Heart left ventricle (tissue), 16 donors: Measurements from ENCODE around the gene SMIM14. TPM values are rescaled to one million over a fixed set of nuclear protein-coding genes. Genes with fewer than 3 reads are reported as not detected.
"Not testable (repeated sequence)": the region's sequence is repeated elsewhere in the genome, so short reads cannot be mapped to it uniquely, and the experiment has no call there.

ENCODE experiments used
- ATAC-seq, 4 donors: fragments of 200-7000 bp; cut with Tn5 transposase; one replicate each; pipeline ENCODE4 v1.9.1; 2020 to 2022; ENCODE audit warnings: moderate library complexity in 4 of 4, mild to moderate bottlenecking in 3 of 4, moderate number of reproducible peaks in 1 of 4
- DNase-seq, 5 donors: peaks; one replicate each; pipeline ENCODE4 v3.0.0-alpha.2; 2020
- H3K27ac ChIP-seq, 12 donors: fragments of 200-600 bp; sonication (generic) in 4 of 12; one replicate each; pipeline versions ENCODE4 v1.5.0 to v1.8.0; 2016 to 2022; ENCODE audit warnings: mild to moderate bottlenecking in 2 of 12
- H3K27me3 ChIP-seq, 9 donors: fragments of 200-600 bp; sonication (generic) in 2 of 9; one replicate each; pipeline versions ENCODE4 v1.5.1 to v1.8.0; 2016 to 2022; ENCODE audit warnings: mild to moderate bottlenecking in 3 of 9
- H3K36me3 ChIP-seq, 9 donors: fragments of 200-600 bp; sonication (generic) in 2 of 9; one replicate each; pipeline versions ENCODE4 v1.5.0 to v1.8.0; 2018 to 2022; ENCODE audit warnings: mild to moderate bottlenecking in 2 of 9
- H3K4me1 ChIP-seq, 12 donors: fragments of 200-600 bp; sonication (generic) in 4 of 12; one replicate each; pipeline versions ENCODE4 v1.5.0 to v1.8.0; 2016 to 2022; ENCODE audit warnings: mild to moderate bottlenecking in 3 of 12
- H3K4me3 ChIP-seq, 12 donors: fragments of 200-600 bp; sonication (generic) in 4 of 12; one replicate each; pipeline versions ENCODE4 v1.5.0 to v1.8.0; 2017 to 2022; ENCODE audit warnings: mild to moderate bottlenecking in 9 of 12, moderate library complexity in 4 of 12
- H3K9me3 ChIP-seq, 12 donors: fragments of 200-600 bp; sonication (generic) in 4 of 12; one replicate each; pipeline versions ENCODE4 v1.5.0 to v1.8.0; 2016 to 2022; ENCODE audit warnings: mild to moderate bottlenecking in 1 of 12
- POLR2A ChIP-seq, 2 donors: fragments of 450-650 bp; IDR thresholded peaks; one replicate each; pipeline ENCODE4 v1.6.1; 2017; ENCODE audit warnings: antibody characterized with exemption in 2 of 2, mild to moderate bottlenecking in 2 of 2, moderate library complexity in 2 of 2
- WGBS, 4 donors: extraction: QIAGEN DNeasy Blood & Tissue Kit in 2 of 4; methylation state at CpG; one replicate each; pipeline versions ENCODE4 v1.1.5 to v1.1.7; 2013 to 2018; 5-methylcytosine and 5-hydroxymethylcytosine counted together
- intact Hi-C, 10 donors: fragments of 100-400 bp; cut with DNase I; formaldehyde crosslinking; loops; one replicate each; pipeline versions ENCODE4 v1.11.1 to v1.14.2; 2022
- polyA plus RNA-seq, 2 donors: library from polyadenylated mRNA; stranded (reverse); fragments of 200-250 nt; gene quantifications; one replicate each; pipeline ENCODE4 v1.2.3, GENCODE V29; 2013
- total RNA-seq, 9 donors: library from RNA; depleted of rRNA in 2 of 9; stranded (reverse); fragments of >200 nt in 2 of 9; fragmentation: NEBNext Ultra II Directional in 3 of 9; extraction: Animal tissue kit (Norgen Biotek cat#: 25700) in 3 of 9; gene quantifications; one replicate each; pipeline versions ENCODE4 v1.1.0 to v1.2.4, GENCODE V29; 2016 to 2023
- TF ChIP-seq, protein P1 (sequence below), 12 donors: fragments of 200-600 bp; sonication (generic) in 4 of 12; IDR thresholded peaks; one replicate each; pipeline versions ENCODE4 v1.5.0 to v1.8.0; 2018 to 2022; ENCODE audit warnings: antibody characterized with exemption in 12 of 12, mild to moderate bottlenecking in 5 of 12
- donor health status: ischemic (EF 13 %, LVEDD 7.1; RV severe dilation, severe dysfunction).
- donor health status: healthy with polysubstance abuse.
- donor health status: DM: no; HTN: yes; CAD: no.
- donor health status: DM: no; HTN: no; CAD: no.
- donor health status: ischemic (EF 25% LVEDD 6.9; RV normal size, moderate dysfunction).
- donor health status: ischemic (EF 25% LVEDD 5.7; RV mildly dilated, moderate dysfunction).
- donor health status: healthy.
- donor health status: DM: yes; HTN: yes; CAD: no.
- donor health status: ischemic (EF 35%, LVEDD 5.7; RV mildly dilated, moderate dysfunction).
- donor health status: nonischemic (EF 11% LVEDD 7.7; RV severe dilation, severe dysfunction).
- donor health status: DM: yes; HTN: yes; CAD: no.
- donor health status: PGD.
- donor health status: ischemic (EF 29% LVEDD 5.4; RV normal size, mild dysfunction).
- donor health status: nonischemic (EF 23%, LVEDD 6.1; RV moderate dilation, normal function).

The SMIM14 gene
- total and polyA plus RNA-seq, 11 donors: 3.0 to 24.8 (median 11.8) TPM

GRCh38 chr4:39542611-39543012 is 96.1 kb downstream of the SMIM14 start:
- intact Hi-C loops: no loop called here
- Histone ChIP-seq H3K27me3 (no peaks in the 10 kb centered on the region), H3K27ac (no peak overlapping the region), H3K4me1 (peaks cover 0 to 2% (median 0%) of the 10 kb centered on the region in 12 donors), H3K36me3 (peaks cover 0 to 9% (median 0%) of the 10 kb centered on the region in 9 donors), H3K4me3 (no peak overlapping the region), H3K9me3 (no peaks in the 10 kb centered on the region)
- ATAC-seq (no peak), DNase-seq (no peak)
- WGBS, 4 donors: 82 to 90% (median 84%) methylated on average over 4 of the region's 4 CpGs
- TF ChIP-seq POLR2A (IDR thresholded peaks at IDR 0.05): no peak
- TF ChIP-seq, protein P1, sequence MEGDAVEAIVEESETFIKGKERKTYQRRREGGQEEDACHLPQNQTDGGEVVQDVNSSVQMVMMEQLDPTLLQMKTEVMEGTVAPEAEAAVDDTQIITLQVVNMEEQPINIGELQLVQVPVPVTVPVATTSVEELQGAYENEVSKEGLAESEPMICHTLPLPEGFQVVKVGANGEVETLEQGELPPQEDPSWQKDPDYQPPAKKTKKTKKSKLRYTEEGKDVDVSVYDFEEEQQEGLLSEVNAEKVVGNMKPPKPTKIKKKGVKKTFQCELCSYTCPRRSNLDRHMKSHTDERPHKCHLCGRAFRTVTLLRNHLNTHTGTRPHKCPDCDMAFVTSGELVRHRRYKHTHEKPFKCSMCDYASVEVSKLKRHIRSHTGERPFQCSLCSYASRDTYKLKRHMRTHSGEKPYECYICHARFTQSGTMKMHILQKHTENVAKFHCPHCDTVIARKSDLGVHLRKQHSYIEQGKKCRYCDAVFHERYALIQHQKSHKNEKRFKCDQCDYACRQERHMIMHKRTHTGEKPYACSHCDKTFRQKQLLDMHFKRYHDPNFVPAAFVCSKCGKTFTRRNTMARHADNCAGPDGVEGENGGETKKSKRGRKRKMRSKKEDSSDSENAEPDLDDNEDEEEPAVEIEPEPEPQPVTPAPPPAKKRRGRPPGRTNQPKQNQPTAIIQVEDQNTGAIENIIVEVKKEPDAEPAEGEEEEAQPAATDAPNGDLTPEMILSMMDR (IDR thresholded peaks at IDR 0.05): no peak

- no peak for ATAC-seq
- 55 to 77% (median 64%) methylated on average over 7 of the region's 7 CpGs for WGBS, 4 donors
Measured at GRCh38 chr4:39541987-39542610, 96.6 kb downstream of the SMIM14 start.

DNA sequence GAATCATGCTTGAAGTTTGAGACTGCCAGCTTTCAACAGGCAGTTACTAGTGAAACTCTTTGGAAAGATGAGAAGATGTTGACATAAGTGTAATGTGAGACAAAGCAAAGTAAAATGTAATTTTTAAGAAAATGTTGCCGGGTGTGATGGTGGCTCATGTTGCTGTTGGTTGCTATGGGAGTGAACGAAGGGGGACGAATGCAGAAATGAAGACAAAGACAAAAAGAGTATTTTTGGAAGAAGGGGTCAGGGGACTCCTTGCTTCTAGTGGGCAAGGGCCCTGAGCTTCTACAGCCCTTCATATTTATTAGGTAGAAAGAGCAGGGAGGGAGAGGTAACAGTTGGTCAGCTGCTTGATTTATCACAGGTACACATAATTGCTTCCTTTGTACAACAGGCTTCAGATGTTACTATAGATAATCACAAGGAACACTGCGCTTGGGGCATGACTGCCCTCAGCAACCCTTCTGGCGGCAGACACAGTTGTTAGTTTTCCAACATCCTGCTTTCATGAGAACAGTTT is 99.5 kb downstream of the SMIM14 start:
- Histone ChIP-seq H3K27me3 (no peaks in the 10 kb centered on the region), H3K4me3 (no peak overlapping the region), H3K4me1 (no peaks in the 10 kb centered on the region), H3K36me3 (peaks cover 0 to 29% (median 16%) of the 10 kb centered on the region in 9 donors), H3K9me3 (no peaks in the 10 kb centered on the region), H3K27ac (no peak overlapping the region)
- DNase-seq (no peak), ATAC-seq (no peak)
- intact Hi-C loops: no loop called here
- no peak for TF ChIP-seq POLR2A (IDR thresholded peaks at IDR 0.05)
- TF ChIP-seq, protein P1 (IDR thresholded peaks at IDR 0.05): no peak
- 94 to 97% (median 96%) methylated on average over 5 of the region's 5 CpGs for WGBS, 4 donors

More at GRCh38 chr4:39541987-39542610, 96.6 kb downstream of the SMIM14 start:
- TF ChIP-seq POLR2A (IDR thresholded peaks at IDR 0.05): no peak
- TF ChIP-seq, protein P1 (IDR thresholded peaks at IDR 0.05): no peak
- no peaks in the 10 kb centered on the region for H3K9me3 ChIP-seq
- peaks cover 0 to 9% (median 0%) of the 10 kb centered on the region in 9 donors for H3K36me3 ChIP-seq
- DNase-seq: no peak
- H3K4me3 ChIP-seq: no peak overlapping the region
- no peak overlapping the region for H3K27ac ChIP-seq
- intact Hi-C loops: no loop called here
- H3K4me1 ChIP-seq: peaks cover 0 to 2% (median 0%) of the 10 kb centered on the region in 12 donors
- no peaks in the 10 kb centered on the region for H3K27me3 ChIP-seq

GRCh38 chr4:39533541-39533940 is 105.1 kb downstream of the SMIM14 start:
- intact Hi-C loops: no loop called here
- H3K27ac ChIP-seq: no peak overlapping the region
- peaks cover 0 to 6% (median 0%) of the 10 kb centered on the region in 12 donors for H3K9me3 ChIP-seq
- peaks cover 0 to 12% (median 6%) of the 10 kb centered on the region in 12 donors for H3K4me1 ChIP-seq
- 92 to 99% (median 98%) methylated on average over 5 of the region's 5 CpGs for WGBS, 4 donors
- DNase-seq (no peak), ATAC-seq (no peak)
- no peaks in the 10 kb centered on the region for H3K27me3 ChIP-seq
- TF ChIP-seq, protein P1 (IDR thresholded peaks at IDR 0.05): no peak
- TF ChIP-seq POLR2A (IDR thresholded peaks at IDR 0.05): no peak
- H3K4me3 ChIP-seq: no peak overlapping the region
- H3K36me3 ChIP-seq: peaks cover 0 to 58% (median 23%) of the 10 kb centered on the region in 9 donors

- DNase-seq, H3K27me3 ChIP-seq, H3K27ac ChIP-seq, intact Hi-C loops, ATAC-seq, H3K4me3 ChIP-seq, H3K9me3 ChIP-seq: not testable (repeated sequence)
- peaks cover 0 to 57% (median 23%) of the 10 kb centered on the region in 9 donors for H3K36me3 ChIP-seq
- H3K4me1 ChIP-seq: peaks cover 0 to 19% (median 11%) of the 10 kb centered on the region in 12 donors
- 78 to 94% (median 90%) methylated on average over 3 of the region's 3 CpGs for WGBS, 4 donors
Measured at GRCh38 chr4:39532237-39532636, 106.4 kb downstream of the SMIM14 start.
